GM21737 (cell line): Measurements from ENCODE around the gene B3GNT8.
"Not testable (repeated sequence)": the region's sequence is repeated elsewhere in the genome, so short reads cannot be mapped to it uniquely, and the experiment has no call there.

ENCODE experiments used
- ATAC-seq: cut with Tn5 transposase; IDR thresholded peaks from one replicate; pipeline ENCODE4 v1.9.1; 2021; ENCODE audit warnings: mild to moderate bottlenecking, moderate library complexity; ENCODE audit not compliant: unreplicated experiment

The B3GNT8 gene

DNA sequence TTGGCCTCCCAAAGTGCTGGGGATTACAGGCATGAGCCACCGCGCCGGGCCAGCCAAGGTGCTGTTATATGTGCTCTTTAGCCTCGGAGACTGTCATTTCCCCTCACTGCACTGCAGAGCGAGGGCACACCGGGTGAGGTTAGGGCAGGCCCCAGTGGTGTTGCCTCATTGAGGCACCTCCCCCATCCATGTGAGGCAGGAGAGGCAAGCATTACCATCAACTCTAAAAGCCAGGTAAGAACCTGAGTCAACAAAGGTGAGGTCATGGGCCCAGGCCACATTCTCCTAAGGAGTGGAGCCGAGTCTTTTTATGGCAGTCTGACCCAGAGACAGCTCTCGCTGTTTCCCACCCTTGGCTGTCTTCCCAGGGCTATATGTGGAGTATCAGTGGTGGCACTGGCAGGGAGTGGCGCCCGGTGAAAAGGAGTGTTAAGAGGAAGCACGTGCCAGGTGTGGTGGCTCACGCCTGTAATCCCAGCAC is 10.9 kb downstream of the B3GNT8 start:
- ATAC-seq: no peak

DNA sequence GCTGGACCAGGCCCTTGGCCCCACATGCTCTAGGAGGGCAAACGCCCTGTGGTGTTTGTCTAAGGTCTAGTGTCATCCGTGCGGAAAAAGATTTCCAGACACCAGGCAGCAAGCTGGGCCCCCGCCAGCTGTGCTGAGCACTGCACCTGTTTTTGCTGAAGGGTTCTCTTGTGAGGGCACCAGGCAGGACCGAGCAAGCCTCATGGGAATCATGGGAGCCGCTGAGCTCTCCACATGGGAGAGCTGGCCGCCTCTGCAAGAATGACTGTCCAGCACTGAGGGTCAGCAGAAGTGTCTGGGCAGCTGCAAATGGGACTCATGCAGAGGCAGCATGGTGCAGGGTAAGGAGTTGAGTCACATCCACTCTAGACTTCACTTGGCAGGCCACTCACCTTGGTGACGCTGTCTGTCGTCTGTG is 12.0 kb downstream of the B3GNT8 start:
- ATAC-seq: no peak

DNA sequence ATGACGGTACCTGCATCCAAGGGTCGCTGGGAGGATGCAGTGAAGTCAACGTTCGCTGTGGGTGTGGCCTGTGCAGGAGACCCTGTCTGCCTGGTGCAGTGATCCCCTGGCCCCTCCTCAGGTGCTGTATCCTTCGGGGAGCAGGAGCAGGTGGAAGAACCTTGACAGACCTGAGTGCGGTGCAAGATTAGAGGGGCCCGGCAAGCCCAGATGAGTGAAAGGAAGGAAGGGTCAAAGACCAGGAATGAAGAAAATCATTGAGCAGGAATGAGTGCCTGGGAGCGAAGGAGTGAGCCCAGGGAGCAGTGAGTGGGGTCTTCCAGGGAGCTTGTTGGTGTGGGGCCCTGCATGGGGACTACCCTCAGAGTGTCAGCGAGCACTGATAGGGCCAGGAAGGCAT is 12.7 kb downstream of the B3GNT8 start:
- ATAC-seq: no peak

DNA sequence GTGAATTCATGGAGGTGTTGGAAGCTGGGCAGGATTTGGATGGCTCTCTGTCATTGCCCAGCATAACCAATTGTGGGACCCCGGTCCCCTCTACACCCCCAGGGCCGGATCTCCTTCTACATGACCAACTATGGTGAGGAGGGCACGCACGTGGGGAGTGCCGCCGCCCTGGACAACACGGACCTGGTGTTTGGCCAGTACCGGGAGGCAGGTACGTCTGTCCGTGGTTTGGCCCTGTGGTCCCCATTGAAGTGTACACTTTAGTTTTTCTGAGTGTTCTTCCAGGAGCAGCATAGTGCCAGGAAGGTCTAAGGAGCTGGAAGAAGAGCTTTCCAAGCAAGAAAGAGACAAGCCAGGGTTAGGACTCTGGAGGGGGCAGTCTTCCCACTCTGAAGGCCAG is 13.2 kb downstream of the B3GNT8 start:
- no peak for ATAC-seq

DNA sequence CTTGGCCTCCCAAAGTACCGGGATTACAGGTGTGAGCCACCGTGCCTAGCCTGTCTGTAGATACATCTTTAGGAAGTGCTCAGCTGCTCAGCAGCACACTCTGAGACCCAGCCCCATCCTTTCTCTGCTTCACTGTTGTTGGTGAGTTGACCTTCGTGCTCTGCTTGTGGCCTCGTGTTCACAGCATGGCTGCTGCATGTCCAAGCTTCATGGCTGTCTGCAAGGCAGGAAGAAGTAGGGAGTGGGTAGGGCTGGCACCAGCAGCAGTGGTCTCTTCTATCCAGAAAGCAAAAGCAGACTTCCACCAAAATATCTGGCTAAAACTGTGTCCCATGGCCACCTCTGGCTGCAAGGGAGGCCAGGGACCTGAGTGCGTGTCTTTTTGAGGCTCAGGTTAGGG is 14.2 kb downstream of the B3GNT8 start:
- no peak for ATAC-seq

DNA sequence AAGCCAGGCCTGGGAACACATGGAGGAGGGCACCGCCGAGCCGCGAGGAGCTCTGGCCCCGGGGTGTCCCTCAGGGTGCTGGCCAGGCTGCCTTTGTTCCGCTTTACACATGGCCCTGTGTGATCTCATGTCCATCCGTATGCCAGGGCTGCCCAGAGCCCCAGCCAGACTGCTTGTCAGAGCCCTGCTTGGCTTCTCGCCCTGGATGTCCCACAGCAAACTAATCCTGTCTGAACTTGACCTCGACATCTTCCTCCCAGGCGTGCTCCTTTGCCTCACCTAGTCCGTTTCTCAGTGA is 15.3 kb downstream of the B3GNT8 start:
- no peak for ATAC-seq

DNA sequence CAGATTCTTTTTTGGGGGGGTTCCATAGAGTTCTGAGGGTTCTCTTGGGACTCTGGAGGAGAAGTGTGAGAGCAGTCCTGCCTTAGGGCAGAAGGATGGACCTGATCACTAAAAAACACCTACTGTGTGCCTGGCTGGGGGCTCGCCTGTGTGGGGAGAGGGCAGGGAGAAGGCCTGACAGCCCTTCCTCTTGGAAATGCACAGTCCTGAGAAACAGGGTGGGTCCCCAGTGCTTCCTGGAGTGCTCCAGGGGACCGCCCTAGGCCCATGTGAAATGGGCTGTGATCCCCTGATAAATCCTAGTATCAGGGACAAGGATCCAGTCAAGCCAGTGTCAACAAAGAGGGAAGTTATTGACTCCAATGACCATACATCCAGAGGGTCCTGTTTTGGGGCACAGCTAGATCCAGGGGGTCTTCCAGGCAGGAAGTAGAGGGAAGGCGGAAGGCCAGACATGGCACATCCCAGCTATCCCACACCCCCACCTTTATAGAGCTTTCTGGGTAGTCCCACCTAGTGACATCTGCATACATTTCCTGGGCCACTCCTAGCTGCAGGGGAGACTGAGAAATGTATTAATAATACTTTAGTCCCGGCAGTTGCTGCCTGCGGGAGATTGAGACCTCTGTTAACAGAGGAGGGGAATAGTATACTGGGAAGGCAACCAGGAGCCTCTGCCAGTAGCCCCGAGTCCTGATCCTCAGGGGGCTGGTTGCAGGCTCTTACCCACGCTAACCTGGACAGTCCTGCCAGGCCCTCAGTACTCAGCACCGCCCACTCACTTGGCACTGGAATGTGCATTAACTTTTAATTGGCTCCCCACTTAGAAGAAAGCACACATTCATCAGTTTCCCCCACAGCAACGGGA is 15.8 kb downstream of the B3GNT8 start:
- no peak for ATAC-seq

DNA sequence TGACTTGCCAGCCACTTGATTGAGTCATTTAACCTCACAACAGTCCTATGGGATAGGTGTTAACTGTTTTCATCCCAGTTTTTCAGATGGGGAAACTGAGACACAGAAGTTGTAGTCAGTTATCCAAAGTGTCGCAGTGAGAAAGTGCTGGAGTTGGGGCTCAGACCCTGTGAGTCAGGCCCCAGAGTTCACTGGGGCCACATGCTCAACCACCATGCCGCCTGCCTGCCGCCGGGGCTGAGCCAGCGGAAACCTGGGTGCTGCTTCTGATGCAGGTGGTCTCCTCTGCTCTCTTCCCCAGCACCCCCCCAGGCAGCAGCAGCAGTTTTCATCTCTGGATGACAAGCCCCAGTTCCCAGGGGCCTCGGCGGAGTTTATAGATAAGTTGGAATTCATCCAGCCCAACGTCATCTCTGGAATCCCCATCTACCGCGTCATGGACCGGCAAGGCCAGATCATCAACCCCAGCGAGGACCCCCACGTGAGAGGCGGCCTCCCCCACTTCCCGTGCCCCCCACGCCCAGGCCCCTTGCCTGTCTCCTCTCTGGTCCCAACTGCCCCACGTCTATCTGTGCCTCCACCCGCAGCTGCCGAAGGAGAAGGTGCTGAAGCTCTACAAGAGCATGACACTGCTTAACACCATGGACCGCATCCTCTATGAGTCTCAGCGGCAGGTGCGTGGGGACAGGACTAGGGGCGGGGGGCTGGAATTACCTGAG is 16.7 kb downstream of the B3GNT8 start:
- ATAC-seq: no peak

DNA sequence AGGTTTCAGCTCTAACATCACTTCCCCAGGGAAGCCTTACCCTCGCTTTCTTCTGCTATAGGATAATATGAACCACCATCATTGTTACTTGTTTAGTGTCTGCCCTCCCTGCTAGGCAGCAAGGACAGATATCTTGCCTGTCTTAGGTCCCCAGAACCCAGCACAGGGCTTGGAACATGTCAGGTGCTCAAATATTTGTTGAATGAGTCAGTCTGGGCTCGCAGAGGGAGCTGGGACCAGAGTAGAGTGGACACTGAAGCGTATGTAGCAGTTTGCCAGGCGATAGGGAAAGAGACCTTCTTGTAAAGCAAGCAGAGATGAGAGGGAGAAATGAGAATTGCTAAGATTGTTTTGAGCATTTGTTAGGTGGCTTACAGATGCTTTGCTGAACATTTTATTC is 17.9 kb downstream of the B3GNT8 start:
- no peak for ATAC-seq

DNA sequence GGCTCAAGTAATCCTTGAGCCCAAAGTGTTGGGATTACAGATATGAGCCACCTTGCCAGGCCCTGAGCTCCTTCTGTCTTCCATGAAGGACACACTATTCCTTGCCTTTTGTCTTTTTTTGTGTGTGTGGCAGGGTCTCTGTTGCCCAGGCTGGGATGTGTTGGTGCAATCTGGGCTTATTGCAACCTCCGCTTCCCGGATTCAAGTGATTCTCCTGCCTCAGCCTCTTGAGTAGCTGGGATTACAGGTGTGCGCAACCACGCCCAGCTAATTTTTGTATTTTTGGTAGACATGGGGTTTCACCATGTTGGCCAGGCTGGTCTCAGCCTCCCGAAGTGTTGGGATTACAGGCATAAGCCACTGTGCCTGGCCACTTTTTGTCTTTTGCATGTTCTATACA is 18.3 kb downstream of the B3GNT8 start:
- ATAC-seq: not testable (repeated sequence)

DNA sequence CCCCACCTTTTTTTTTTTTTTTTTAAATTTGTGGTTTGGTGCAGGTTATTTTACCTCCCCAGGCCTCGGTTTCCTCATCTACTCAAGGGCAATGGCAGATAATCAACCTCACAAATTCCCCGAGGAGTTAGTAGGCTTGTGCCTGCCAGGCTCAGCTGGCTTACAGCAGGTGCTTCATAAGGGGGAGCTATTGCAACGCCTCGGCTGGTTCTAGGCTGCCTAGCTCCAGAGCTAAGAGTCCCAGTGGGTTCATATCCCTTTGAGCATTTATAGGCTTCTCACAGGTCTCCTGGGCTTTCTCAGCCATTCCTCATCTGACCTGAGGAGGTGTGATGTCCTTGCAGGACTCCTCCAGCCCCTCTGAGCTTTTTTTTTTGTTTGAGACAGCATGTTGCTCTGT is 18.9 kb downstream of the B3GNT8 start:
- no peak for ATAC-seq

DNA sequence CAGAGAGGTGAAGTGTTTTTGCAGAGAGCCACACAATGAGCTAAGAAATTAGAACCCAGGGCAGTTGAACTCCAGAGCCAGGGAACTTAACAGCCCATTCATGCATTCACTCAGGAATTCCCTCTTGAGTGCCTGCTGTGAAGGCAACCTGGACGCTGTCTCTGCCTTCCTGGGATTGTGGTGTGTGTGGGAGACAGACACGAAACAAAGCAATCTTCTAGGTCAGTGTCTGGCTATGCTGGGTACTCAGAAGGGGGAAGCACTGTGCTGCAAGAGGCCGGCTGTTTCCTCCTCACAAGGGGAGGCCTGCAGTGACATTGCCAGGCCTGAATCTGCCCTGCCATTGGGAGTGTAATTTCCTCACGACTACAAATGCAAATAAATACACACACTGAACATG is 19.9 kb downstream of the B3GNT8 start:
- no peak for ATAC-seq

DNA sequence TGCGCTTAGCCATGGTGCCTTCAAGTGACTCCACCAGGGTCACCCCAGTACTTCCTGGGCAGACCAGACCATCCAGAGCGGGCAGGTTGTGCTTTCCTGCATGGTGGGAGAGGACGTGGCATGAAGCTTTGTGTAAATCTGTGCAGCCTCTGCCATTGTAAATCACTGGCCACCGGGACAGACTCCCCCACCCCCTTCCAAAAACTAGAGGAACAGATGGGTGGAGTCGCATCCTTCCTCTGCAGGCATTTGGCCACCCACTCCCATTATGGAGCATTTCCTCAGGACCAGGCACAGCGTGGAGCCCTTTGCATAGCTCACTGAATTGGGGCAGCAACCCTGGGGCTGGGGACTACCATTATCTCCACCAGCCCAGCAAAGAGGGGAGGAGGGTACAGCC is 21.4 kb downstream of the B3GNT8 start:
- ATAC-seq: no peak

DNA sequence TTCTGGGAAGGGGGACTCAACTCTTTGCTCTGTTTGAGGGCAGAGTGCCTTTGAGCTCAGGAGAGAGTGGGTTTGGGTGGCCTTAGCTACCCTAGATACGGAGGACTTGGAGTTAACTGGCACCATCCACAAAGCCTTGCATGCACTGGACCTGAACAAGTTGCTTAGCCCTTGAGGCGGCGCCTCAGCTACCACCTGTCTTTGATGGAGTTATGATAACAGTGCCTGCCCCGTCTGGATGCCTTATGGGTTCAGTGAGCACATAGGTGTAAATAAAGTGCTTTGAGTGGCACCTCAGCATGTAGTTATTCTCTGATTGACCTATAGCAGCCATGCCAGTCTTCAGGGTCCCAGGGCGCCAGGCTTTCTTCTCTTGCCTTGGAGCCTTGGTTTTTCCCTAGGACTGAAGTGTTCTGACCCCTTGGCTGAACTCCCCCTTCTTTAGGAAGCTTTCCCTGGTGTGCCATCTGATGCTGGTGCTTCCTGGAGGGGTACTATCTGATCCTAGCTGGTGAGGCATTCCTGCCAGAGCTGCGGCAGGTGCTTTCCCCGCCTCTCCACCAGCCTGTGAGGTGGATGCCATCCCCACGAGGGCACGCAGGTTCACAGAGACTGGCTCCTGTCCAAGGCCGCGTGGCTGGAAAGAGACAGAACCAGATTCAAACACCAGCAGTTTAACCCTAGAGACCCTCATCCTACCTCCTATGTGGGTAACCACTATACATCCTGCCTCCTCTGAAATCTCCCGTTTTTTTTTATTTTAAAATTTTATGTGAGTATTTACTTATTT is 23.8 kb downstream of the B3GNT8 start:
- ATAC-seq: no peak

DNA sequence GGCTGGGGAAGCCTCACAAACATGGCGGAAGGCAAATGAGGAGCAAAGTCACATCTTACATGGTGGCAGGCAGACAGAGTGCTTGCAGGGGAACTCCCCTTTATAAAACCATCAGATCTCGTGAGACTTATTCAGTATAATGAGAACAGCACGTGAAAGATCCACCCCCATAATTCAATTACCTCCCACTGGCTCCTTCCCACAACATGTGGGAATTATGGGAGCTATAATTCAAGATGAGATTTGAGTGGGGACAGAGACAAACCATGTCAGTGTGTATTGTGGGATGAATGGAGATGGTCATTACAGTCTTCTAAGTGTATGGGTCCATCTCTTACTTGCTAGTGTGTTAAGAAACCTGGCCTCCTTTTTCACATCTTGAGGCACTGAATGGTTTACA is 25.2 kb downstream of the B3GNT8 start:
- no peak for ATAC-seq

DNA sequence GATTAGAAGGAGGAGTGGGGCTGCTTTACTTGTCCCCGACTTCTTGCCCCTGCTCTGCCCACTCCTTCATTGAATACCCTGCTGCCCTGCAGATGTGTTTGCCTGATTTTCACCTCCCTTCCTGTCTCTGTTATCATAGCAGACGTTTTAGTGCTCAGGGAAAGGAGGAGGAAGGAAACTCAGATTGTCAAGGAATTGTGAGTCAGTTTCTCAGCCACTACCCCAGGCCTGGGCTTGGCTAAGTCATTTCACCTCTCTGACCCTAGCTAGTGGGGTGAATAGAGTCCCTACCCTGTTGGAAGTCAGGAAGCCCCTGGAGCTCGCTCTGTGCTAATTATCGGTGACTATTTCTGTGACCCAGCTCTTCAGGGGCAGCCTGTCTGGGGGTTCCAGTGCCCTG is 25.7 kb downstream of the B3GNT8 start:
- ATAC-seq: no peak

DNA sequence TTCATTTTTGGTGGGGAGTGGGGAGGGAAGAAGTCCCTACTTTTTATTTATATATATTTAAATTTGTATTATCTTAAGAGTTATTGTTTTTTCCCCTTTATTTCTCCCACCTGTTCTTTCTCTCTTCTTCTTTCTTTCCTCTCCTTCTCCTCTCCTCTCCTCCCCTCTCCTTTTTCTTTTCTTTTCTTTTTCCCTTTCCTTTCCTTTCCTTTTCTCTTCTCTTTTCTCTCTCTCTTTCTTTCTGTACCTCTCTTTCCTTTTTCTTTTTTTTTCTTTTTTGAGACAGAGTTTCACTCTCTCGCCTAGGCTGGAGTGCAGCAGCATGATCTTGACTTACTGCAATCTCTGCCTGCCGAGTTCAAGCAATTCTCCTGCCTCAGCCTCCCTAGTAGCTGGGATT is 27.6 kb downstream of the B3GNT8 start:
- no peak for ATAC-seq

DNA sequence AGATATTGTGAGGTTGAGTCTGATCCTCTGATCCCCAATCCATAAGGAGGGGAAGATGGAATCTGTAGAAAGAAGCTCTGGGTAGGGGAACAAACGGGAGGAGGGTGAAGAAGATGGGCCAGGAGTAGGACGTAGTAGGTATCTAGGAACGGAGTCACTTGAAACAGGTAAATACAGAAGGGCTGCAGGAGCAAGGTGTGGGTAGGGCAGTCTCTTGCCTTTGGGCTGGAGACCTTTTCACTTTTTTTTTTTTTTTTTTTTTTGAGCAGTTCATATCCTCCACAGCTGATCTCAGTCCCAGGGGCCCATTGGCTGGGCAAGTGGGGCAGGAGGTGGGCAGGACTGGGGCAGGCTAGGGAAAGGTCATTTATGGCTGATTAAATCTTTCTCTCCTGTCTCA is 28.1 kb downstream of the B3GNT8 start:
- ATAC-seq: no peak

DNA sequence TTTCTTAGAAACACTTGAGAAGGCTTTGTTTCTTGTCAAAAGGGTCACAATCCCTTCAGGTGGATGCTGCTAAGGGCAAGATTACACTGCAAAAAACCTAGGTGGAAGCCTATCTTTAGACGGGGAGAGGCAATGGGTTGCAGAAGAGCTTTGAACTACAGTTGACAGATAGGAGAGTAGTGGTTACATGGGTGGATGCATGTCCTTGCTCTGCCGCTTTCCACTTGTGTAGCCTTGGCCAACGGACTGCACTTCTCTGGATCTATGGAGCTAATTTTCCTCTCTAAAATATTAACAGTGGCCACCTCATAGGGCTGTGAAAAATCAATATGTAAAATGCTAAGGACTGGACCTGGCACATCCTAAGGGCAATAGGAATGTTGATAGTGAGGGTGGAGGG is 28.6 kb downstream of the B3GNT8 start:
- ATAC-seq: no peak

DNA sequence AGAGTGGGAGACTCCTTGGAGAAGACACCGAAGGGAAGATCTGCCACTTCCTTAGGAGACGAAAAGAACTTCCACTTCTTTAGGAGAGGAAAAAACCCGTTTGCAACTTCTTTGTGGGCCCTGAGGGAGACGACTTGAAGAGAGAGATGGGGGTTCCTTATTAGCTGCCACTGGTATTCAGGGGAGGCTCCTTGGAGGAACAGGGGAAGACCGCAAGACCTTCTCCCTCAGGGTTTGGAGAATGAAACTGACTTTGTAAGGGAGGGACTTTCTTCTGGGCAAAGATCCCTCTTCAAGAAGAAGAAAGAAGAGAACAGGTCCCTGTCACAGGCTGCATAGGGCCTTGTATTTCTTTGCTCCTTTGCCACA is 29.1 kb downstream of the B3GNT8 start:
- ATAC-seq: no peak

DNA sequence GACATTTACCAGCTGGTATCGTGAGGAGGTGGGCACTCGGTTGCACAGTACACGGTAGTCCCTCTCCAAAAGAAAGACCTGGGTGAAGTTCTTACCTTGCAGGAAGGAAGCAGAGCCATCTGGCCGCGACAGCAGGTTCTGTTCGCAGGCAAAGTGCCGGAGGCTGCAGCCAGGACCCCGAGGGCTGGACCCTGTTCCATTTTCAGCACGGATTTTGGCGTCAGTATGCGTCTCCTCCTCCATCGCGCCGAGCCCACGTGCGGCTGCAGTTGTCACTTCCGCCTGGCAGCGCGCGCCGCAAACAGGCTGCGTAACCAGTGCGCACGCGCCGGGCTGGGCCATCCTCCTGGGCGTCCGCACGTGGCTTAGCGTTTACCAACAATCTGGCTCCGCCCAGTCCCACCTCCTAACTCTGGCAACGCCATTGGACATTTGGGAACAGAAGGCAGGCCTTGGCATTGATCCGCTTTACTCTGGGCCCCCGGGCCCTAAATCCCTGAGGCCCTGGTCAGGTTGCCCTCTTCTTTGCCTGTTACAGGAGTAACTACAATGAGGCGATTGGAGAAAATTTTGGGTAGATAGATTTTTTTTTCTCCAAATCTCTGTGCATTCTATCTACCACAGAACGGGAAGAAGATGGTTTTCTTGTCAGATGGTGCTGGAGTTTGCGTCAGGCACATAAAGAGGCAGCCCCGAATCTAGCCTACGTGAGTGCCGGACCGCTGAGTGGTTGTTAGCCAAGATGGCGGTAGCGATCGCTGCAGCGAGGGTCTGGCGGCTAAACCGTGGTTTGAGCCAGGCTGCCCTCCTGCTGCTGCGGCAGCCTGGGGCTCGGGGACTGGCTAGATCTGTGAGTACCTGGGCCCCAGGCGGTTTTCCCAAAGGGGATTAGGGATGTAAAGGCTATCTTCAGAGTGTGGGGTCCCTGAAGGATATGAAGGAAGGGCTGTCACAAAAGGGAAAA is 29.8 kb downstream of the B3GNT8 start, which contains the start of the genes BCKDHA and EXOSC5:
BCKDHA (plus strand) TSS at position 733 of the 964 bp plus-strand sequence; CDS start at position 743, 10 bp downstream.
EXOSC5 (minus strand) TSS at position 274 of the 964 bp plus-strand sequence; CDS start at position 243, 31 bp downstream.
- peak; percentile 90 for ATAC-seq
